GM23338 (cell line): ENCODE results near the gene POU5F1. TPM values are rescaled to one million over a fixed set of nuclear protein-coding genes. Genes with fewer than 3 reads are reported as not detected.
A peak's percentile ranks its signal among the peaks of the same experiment; 100 is the strongest.

Experiments
- ATAC-seq: fragments of 200-7000 bp; cut with Tn5 transposase; 3 replicates; pipeline ENCODE4 v1.9.1; 2020
- DNase-seq: peaks from one replicate; pipeline ENCODE4 v3.0.0-alpha.2; 2015; ENCODE audit warnings: low spot score
- H2AFZ ChIP-seq: fragments of 200-600 bp; sonication (generic); 2 replicates; pipeline ENCODE4 v1.8.0; 2016; ENCODE audit warnings: antibody characterized with exemption, mild to moderate bottlenecking, moderate library complexity
- H3F3A ChIP-seq: fragments of 200-600 bp; sonication (generic); replicated peaks from 2 replicates; pipeline ENCODE4 v1.8.0; 2017; ENCODE audit warnings: antibody characterized with exemption, mixed run types, low read depth
- H3K27ac ChIP-seq: fragments of 200-600 bp; sonication (generic); 2 replicates; pipeline ENCODE4 v1.6.1; 2016; ENCODE audit warnings: low read depth
- H3K27me3 ChIP-seq: fragments of 200-600 bp; sonication (generic); 2 replicates; pipeline ENCODE4 v1.8.0; 2016; ENCODE audit warnings: mild to moderate bottlenecking, mixed run types, moderate library complexity; ENCODE audit not compliant: insufficient read depth
- H3K36me3 ChIP-seq: fragments of 200-600 bp; sonication (generic); 2 replicates; pipeline ENCODE4 v1.8.0; 2016; ENCODE audit warnings: mild to moderate bottlenecking; ENCODE audit not compliant: insufficient read depth
- H3K4me1 ChIP-seq: fragments of 200-600 bp; sonication (generic); 2 replicates; pipeline ENCODE4 v1.8.0; 2016; ENCODE audit warnings: mild to moderate bottlenecking, moderate library complexity; ENCODE audit not compliant: insufficient read depth
- H3K4me2 ChIP-seq: fragments of 200-600 bp; sonication (generic); 2 replicates; pipeline ENCODE4 v1.7.1; 2017; ENCODE audit warnings: mixed run types
- H3K4me3 ChIP-seq: fragments of 200-600 bp; sonication (generic); 2 replicates; pipeline ENCODE4 v1.6.1; 2016; ENCODE audit warnings: mixed run types
- H3K79me2 ChIP-seq: fragments of 200-600 bp; sonication (generic); replicated peaks from 2 replicates; pipeline ENCODE4 v1.8.0; 2017; ENCODE audit warnings: mild to moderate bottlenecking; ENCODE audit not compliant: insufficient read depth
- H3K9me2 ChIP-seq: fragments of 200-600 bp; sonication (generic); 2 replicates; pipeline ENCODE4 v1.8.0; 2017; ENCODE audit not compliant: insufficient read depth
- H4K20me1 ChIP-seq: fragments of 200-600 bp; sonication (generic); replicated peaks from 2 replicates; pipeline ENCODE4 v1.8.0; 2017; ENCODE audit warnings: mild to moderate bottlenecking; ENCODE audit not compliant: insufficient read depth
- H3K27ac Mint-ChIP-seq: 2 replicates; pipeline ENCODE4 v1.8.0; 2020; ENCODE audit warnings: inconsistent platforms, mild to moderate bottlenecking, moderate library complexity, mixed read lengths
- H3K27me3 Mint-ChIP-seq: 3 replicates; pipeline ENCODE4 v1.8.0; 2022; ENCODE audit warnings: low read depth, mild to moderate bottlenecking, moderate library complexity, mixed read lengths, inconsistent platforms; ENCODE audit not compliant: insufficient read depth, poor library complexity
- H3K36me3 Mint-ChIP-seq: 3 replicates; pipeline ENCODE4 v1.8.0; 2021; ENCODE audit warnings: low read depth, mild to moderate bottlenecking, inconsistent platforms, moderate library complexity, mixed read lengths
- H3K4me1 Mint-ChIP-seq: 3 replicates; pipeline ENCODE4 v1.8.0; 2020; ENCODE audit warnings: mild to moderate bottlenecking, inconsistent platforms, mixed read lengths
- H3K4me3 Mint-ChIP-seq: 3 replicates; pipeline ENCODE4 v1.8.0; 2021; ENCODE audit warnings: moderate library complexity, mild to moderate bottlenecking, inconsistent platforms, mixed read lengths
- H3K9me3 Mint-ChIP-seq: 3 replicates; pipeline ENCODE4 v1.8.0; 2020; ENCODE audit warnings: moderate library complexity, mild to moderate bottlenecking, inconsistent platforms, mixed read lengths
- CREB1 ChIP-seq: fragments of 250-450 bp; sonication (Bioruptor Pico); IDR thresholded peaks from 2 replicates; pipeline ENCODE4 v1.5.0; 2020; ENCODE audit warnings: low read depth, mild to moderate bottlenecking, moderate library complexity
- CTCF ChIP-seq, 2 experiments: fragments of 200-600 bp in 1 of 2; sonication (generic) in 1 of 2; conservative IDR thresholded peaks; 2 replicates each; pipeline versions ENCODE4 v1.5.1 to v1.6.1; 2016 to 2017; ENCODE audit warnings: antibody characterized with exemption in 2 of 2, low read depth in 2 of 2, mild to moderate bottlenecking in 2 of 2, moderate library complexity in 1 of 2
- ETS1 ChIP-seq: IDR thresholded peaks from 2 replicates; pipeline ENCODE4 v1.6.1; 2016; ENCODE audit warnings: antibody characterized with exemption
- EZH2 ChIP-seq: fragments of 200-600 bp; sonication (generic); IDR thresholded peaks from one replicate; pipeline ENCODE4 v1.8.0; 2017; ENCODE audit warnings: antibody characterized with exemption, mild to moderate bottlenecking, low read depth; ENCODE audit not compliant: unreplicated experiment
- EZH2phosphoT487 ChIP-seq: fragments of 200-600 bp; sonication (generic); IDR thresholded peaks from one replicate; pipeline ENCODE4 v1.8.1; 2018; ENCODE audit warnings: antibody characterized with exemption; ENCODE audit not compliant: unreplicated experiment
- JUNB ChIP-seq: IDR thresholded peaks from one replicate; pipeline ENCODE4 v1.6.1; 2016; ENCODE audit warnings: antibody characterized with exemption; ENCODE audit not compliant: unreplicated experiment
- NANOG ChIP-seq: IDR thresholded peaks from 2 replicates; pipeline ENCODE4 v1.6.1; 2016; ENCODE audit warnings: antibody characterized with exemption, borderline replicate concordance
- POLR2AphosphoS5 ChIP-seq: IDR thresholded peaks from 2 replicates; pipeline ENCODE4 v1.6.1; 2016; ENCODE audit warnings: antibody characterized with exemption, low read depth
- REST ChIP-seq: IDR thresholded peaks from one replicate; pipeline ENCODE4 v1.6.1; 2018; ENCODE audit warnings: antibody characterized with exemption; ENCODE audit not compliant: unreplicated experiment
- STAT1 ChIP-seq: IDR thresholded peaks from one replicate; pipeline ENCODE4 v1.6.1; 2016; ENCODE audit warnings: antibody characterized with exemption; ENCODE audit not compliant: unreplicated experiment
- ZNF114 ChIP-seq: fragments of 250-450 bp; sonication (Bioruptor Pico); IDR thresholded peaks from 2 replicates; pipeline ENCODE4 v1.5.0; 2020; ENCODE audit warnings: mild to moderate bottlenecking, moderate library complexity
- ZNF331 ChIP-seq: fragments of 250-450 bp; sonication (Bioruptor Pico); IDR thresholded peaks from 2 replicates; pipeline ENCODE4 v1.5.0; 2020; ENCODE audit warnings: low read depth, mild to moderate bottlenecking, moderate library complexity
- ZNF462 ChIP-seq: fragments of 250-450 bp; sonication (Bioruptor Pico); IDR thresholded peaks from 2 replicates; pipeline ENCODE4 v1.5.0; 2020; ENCODE audit warnings: mild to moderate bottlenecking, moderate library complexity
- polyA plus RNA-seq: library from polyadenylated mRNA; unstranded; fragments of >200 nt; fragmentation: Nextera tagmentation; extraction: Ambion mirVana; gene quantifications from 2 replicates; pipeline ENCODE4 v1.2.1, GENCODE V29; 2016
- total RNA-seq: library from RNA; depleted of rRNA; stranded (reverse); fragments of >200 nt; shearing (Covaris generic); gene quantifications from 2 replicates; pipeline ENCODE4 v1.2.3, GENCODE V29; 2014

Gene POU5F1
- total and polyA plus RNA-seq, 2 experiments from 2014 or later, result 1,839 to 3,419 TPM

GRCh38 chr6:31180500-31180899 is 10.0 kb upstream of the POU5F1 start:
- no peak overlapping the region; the same call in 1 of the 2 replicates for H3K4me2 ChIP-seq

More at GRCh38 chr6:31180500-31180899, 10.0 kb upstream of the POU5F1 start:
- H3K27ac Mint-ChIP-seq, result no peak overlapping the region
- no peaks in the 10 kb centered on the region; the same call in 1 of the 2 replicates for H3K36me3 ChIP-seq
- H3K79me2 ChIP-seq, result no peaks in the 10 kb centered on the region
- DNase-seq, result peak; percentile 95
- no peaks in the 10 kb centered on the region for H3K9me3 Mint-ChIP-seq
- H4K20me1 ChIP-seq, result no peaks in the 10 kb centered on the region
- H3K4me1 ChIP-seq, result peaks cover 32% of the 10 kb centered on the region
- H2AFZ ChIP-seq, result no peak overlapping the region
- H3K27ac ChIP-seq, result no peak overlapping the region
- H3F3A ChIP-seq, result no peaks in the 10 kb centered on the region
- peak; percentile 97 for ATAC-seq
- H3K4me3 ChIP-seq, result no peak overlapping the region
- H3K4me1 Mint-ChIP-seq, result peaks cover 39% of the 10 kb centered on the region
- no peaks in the 10 kb centered on the region for H3K9me2 ChIP-seq
- no peak overlapping the region for H3K4me3 Mint-ChIP-seq
- H3K27me3 Mint-ChIP-seq, result peaks cover 7% of the 10 kb centered on the region
- no peaks in the 10 kb centered on the region for H3K27me3 ChIP-seq
- TF ChIP-seq STAT1, result no peak
- TF ChIP-seq ZNF114, result no peak
- no peak for TF ChIP-seq REST
- no peak for TF ChIP-seq NANOG
- TF ChIP-seq JUNB, result no peak
- TF ChIP-seq EZH2, result no peak
- TF ChIP-seq EZH2phosphoT487, result no peak
- no peak for TF ChIP-seq ZNF331 (CRISPR knock-in tag)
- TF ChIP-seq CTCF (conservative IDR thresholded peaks at IDR 0.05; ENCODE audit: low read depth in 2 of 2), result no peak
- TF ChIP-seq POLR2AphosphoS5, result no peak
- no peak for TF ChIP-seq ETS1
- TF ChIP-seq CREB1 (CRISPR knock-in tag), result no peak
- no peak for TF ChIP-seq ZNF462 (CRISPR knock-in tag)
- H3K36me3 Mint-ChIP-seq, result peaks cover 13% of the 10 kb centered on the region; the same call in 2 of the 3 replicates
